Hematopoietic multipotent progenitor cell treated with erythropoietin and hydrocortisone succinate and interleukin-3 and kit ligand, for 17 days (in vitro differentiated cells): ENCODE measurements around the gene C1orf116.

Experiments used
- DNase-seq: peaks from one replicate; pipeline ENCODE4 v3.0.0-alpha.2; 2015; ENCODE audit warnings: low spot score

The C1orf116 gene

DNA sequence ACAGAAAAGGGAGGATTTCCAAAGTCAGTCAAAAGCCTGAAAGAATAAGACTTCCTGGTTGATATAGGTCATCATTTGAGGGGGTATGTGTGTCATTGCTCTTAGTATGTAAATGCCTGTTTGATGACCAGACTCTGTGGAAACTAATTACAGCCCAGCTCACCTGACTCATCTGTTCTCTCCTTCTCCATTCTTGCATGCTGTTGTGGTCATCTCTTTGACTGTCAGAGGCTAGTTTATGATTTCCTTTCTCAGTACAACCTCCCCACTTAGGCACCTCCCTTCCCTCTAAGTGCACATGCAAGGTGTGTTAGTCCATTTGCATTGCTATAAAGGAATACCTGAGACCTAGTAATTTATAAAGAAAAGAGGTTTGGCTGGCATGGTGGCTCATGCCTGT is 2.4 kb upstream of the C1orf116 start:
- no peak for DNase-seq

DNA sequence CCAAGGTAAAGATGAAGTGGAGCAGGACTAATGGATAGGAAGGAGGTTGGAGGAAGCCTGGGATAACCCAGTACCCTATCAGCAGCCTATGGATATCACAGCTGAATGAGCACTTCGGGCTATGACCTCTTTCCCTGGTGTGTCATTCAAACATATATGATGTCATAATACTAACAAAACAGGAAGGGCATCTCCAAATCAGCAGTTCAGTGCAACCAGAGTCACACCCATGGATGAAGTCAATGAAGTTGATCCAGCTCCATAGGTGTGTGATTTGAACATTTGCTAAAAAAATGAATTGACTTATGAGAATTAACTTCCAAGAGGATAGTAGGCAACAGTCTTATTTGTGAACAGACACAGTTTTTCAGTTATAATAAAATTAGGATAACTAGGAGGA is 1.7 kb upstream of the C1orf116 start:
- DNase-seq, result peak; percentile 18

DNA sequence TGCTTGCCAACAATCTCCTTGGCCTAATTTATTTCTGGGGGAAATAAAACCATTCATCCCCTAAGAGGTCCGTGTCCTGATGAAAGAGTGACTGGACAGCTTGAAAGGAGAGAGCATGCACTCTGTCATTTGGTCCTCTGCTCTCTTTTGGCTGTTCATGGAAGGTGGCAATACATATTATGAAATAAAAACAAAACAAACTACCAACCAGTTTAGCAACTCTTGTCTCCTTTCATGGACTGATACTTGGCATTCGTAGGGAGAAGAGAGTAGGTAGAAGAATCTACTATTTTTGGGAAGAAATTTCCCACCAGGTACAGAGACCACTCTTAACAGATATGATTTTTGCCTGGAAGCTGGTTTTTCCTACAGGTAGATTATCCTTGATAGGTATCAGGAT is 746 bp upstream of the C1orf116 start:
- DNase-seq, result no peak

DNA sequence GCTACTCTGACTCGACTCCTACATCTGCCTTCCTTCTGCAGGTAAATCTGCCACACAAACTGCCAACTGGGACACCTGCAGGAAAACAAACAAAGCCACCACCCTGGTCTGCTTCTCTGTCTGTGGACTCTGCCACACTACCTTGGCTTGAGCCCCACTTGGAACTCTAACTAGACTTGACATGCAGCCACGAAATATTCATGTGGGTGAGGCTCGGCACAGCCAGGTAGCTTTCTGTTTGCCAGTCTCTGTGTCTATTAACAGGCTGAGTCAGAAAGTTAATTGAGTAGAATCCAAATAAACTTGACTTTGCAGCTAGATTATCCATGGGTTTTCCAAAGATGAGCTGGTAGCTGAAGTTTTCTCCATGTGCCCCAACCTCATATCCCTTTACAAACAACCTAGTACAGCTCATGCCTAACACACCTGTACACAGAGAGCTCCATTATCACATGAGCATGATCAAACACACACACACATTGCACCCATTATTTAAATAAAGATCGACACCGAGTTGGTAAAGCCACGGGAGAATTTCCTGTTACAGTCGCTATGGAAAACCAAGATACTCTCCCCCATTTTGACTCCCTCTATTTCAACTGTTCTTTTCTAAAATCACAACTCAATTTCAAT is 808 bp downstream of the C1orf116 start:
- no peak for DNase-seq

DNA sequence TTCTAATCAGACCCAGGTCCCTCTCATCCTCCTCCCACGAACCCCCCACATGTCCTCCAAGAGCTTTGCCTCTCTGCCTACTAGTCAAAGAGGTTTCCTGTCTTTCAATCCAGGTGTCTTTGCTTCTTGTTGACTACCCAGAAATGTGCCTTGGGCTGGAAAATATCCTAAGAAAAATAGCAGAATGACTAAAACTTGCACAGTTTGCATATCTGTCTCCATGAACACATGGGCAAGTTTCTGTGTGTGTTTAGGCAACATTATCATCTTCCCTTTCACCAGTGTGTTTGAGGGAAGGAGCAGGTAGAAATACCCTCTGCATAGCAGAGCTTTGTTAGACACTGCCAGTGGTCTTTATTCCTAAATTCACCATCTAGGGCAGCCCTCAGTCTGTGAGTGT is 1.5 kb downstream of the C1orf116 start:
- no peak for DNase-seq

DNA sequence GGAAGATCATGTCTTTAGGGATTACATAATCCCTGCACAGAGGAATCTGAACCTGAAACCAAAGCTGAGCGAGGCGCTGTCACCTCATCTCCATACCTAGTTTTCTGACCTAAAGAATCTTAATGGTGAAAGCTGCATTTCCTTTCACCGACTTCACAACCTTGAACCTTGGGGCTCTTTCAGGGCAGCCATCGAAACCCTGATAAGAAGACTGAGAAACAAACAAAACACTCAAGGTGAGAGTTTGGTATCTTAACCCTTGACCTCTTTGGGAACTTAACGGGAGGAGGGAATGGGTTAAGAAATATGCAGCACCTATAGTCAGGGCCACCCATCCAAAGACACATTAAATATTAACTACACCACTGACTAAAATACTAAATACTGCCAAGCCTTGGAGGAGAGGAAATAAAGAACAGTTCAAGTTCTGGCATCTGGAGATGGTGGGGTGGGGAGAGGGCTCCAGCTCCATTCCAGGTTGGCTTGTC is 2.0 kb downstream of the C1orf116 start:
- DNase-seq, result no peak

DNA sequence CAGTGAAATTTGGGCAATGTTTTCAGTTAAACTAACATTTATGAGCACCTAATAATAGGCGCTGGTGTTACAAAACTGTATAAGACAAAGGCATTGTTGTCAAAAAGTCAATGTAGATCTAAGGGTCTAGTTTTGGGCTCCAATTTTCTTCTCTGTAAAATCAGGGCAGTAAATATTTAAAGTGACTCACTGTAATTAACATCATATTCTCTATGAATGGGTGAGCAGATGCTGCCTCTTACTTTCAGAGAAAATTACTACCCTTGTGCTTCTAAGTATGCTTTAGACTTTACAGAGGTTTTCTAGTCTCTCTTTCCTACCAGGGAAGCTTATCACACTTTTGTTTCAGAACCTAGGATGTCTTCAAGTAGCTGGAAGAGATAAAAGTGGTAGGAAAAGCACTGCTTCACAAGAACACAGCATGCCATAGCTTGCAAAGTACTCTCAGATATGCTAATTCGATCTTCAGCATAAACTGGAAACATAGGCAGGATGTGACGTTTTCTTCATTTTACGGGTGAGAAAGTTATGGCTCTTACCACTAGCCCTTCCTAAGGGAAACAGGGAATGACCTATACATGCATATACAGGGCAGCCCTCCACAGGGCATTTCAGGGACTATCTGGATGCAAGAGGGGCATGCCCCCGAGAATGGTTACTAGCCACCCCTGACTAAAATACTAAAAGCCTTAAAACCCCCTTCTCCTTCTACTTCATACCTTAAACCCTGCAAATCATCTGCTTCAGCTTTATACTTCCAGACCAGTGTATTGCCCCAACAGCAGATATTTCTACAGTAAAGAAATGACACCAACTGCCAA is 2.6 kb downstream of the C1orf116 start:
- DNase-seq, result no peak

DNA sequence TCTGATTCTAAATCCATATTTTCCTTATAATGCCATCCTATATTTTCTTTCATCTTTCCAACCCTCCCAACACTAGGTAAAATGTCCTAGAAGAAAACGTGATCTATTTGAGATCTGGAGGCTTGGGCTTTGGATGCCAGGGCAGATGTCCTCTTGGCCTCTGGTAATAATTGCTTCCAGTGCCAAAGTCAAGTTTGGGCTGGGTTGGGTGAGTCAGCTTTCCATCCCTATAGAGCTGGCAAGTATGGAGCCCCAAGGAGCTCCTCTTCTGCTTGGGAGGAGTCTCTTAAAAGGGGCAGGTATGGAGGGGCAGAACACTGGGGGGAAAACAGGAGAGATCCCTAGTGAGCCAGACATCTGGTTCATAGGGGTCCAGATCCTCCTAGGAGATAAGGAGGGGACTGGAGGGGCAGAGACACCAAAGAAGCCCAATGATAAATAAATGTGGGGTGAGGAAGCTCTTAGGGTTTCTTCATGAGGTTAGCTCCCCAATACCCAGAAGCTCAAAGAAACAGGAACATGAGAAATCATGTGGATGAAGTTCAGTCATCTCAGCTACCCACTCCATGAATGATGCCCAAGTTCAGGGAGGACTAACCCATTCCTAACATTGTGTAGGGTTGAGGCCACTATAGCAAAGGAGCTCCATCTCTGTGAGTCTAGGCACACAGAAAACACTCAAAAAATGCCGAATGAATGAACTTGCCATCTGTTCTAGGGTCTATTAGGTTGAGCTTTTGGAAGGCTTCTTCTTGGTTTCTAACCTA is 3.5 kb downstream of the C1orf116 start:
- DNase-seq, result peak; percentile 29

DNA sequence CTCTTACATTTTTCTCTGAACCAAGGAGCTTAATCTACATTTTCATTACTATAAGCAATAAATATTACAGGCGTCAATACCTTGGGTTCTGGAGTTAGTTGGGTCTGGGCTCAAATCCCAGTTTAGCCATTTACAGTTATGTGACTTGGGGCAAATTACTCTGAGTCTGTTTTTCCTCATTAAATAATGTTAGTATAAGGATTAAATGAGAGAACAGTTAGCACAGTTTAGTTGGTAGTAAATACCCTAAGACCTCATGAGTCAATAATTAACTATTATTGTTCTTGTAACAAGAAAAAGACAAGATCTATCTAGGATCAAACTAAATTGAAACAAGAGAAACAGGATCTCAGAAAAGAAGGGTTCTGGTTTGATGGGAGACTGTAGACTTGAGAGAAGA is 4.6 kb downstream of the C1orf116 start:
- DNase-seq, result no peak

DNA sequence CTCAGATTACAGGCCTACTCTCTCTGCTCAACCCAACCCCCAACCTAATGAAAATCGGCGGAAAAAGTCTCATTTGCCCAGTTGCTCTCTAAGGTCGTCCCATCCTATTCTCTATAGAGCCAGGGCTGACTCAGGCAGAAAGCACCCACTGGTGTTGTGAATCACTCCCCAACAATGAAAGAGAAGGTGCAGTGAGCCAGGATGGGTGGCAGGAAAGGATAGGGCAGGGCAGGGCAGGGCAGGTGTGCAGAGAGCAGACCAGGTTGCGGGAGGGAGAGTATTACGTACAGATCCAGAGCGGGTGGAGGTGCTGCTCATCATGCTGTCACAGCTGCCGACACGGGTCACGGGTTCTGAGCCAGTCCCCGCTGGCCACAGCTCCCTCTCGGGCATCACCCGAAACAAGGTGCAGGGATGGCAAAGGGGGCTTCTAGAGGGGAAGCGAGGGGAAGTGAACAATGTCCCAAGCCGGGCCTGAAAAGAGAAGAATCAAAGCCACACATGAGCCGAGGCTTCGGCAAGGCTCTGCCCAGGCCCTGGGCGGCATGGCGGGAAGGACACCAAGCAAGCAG is 5.3 kb downstream of the C1orf116 start:
- no peak for DNase-seq

DNA sequence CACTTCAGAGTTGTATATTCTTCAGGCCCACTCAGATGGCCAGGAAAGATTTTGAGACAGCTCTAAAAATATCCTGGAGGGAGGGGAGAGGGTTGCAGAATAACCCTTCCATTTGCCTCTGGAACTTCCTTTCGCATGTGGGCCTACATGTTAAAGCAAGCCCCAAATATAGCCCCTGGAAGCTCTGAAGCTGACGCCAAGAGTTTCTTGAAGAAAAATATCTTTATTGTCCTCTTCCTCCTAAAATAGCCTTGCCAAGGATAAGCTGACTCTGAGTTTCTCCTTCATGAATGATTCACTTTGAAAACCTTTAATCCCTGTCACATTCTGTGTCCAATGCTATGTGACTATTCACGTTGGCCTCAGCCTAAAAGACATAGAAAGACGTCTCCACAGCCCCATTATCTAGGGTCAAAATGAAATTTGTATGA is 6.4 kb downstream of the C1orf116 start:
- no peak for DNase-seq

DNA sequence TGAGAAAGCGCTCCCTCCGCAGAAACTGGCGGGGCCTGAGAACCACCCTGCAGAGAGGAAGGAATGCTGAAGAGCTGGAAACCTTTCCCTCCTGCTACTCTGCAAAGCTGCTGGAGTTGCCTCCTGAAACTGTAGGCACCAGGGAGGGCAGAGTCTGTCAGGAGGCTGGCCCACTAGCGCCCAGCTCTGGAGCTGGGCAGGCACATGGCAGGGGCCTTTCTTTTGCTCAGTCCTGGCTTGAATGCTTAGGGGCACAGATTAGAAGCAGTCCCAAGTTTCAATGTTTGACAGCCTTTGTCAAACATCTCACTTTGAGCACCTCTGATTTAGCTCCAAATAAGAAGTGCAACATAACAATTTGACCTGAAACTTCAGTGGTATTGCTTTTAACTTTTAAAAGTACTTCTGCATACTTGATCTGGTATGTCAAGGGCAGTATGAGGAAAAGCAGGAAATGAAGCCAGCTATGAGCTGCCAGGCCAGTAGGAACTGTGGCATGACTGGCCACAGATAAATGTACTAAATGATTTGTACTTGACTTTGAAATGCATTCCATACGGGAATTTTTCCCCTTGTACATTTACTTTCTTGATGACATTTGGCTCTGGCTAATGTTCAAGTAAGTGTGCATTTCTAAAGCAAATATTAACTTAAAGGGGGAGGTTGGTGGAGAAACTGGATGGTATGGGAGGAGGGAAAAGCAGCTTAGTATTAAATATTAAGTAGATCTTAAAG is 7.2 kb downstream of the C1orf116 start:
- DNase-seq, result peak; percentile 76

DNA sequence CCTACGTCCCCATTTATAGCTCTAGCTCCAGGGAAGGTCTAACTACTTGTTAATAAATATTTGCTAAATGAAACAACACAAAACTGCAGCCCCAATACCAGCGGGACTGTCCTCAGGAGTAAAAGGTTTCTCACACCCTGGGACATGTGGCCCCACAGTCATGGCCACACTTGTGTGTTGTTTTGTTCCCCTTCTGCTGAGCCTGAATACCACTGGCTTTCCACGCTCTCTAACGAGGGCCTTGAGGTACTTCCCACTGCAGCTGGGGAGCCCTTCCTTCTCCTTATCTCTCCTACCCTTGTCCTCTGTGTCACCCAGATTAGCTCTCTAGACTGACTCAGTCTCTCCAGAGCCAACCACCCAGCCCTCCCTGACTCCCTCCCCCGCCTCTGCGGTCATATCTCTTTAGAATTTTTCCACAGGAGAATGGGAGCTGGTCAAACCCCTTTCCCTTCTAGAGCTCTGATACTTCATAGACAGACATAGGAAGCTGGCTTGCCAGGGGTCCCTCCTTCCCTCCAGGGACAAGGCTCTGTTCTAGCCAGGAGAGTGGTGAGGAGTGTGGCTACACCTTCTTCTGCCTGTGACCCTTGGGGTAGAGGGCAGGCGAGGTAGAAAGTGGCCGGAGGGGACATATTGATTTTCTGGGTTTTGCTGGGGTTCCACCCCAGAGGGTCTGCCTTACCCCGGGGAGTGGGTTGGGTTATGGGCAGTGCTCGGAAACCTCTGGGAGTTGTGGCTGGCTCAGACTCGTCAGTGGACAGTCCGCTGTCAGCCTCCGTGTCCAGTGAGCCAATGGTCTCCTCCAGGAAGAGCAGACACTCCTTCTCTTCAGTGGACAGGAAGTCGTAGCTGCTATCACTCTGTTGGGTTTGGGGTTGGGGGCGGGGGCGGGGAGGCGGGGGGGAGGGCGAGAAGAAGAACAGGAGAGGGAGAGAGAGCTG is 8.1 kb downstream of the C1orf116 start:
- DNase-seq, result peak; percentile 96

DNA sequence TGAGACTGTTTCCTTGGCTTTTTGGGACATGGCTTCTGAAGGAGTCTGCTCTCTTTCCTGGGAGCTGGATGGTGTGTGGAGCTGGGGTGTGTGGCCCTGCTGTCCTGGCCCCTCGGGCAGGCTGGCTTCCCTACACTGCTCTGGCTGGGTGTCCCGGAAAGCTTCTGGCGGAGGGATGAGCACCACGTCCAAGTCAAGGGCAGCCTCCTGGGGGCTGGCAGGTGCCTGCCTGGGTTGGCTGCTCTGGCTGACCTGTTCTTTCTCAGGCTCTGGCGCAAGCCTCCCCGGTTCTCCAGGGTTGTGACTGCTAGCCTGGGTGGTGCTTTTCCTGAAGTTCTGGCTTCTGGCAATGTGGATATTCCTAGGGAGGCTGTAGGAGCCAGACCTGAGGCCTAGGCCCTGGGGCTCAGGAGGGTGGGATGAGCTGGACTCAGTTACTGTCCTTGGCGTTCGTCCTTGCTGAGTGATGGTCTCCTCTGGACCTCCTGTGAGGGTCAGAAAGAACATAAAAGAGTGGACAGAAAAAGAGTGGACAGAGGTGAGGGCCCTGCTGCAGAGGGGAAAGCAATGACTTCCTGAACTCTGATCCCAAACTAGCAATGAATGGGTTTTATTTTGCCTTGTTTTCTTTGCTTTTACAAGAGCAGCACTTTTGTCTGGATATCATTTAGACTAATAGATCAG is 9.4 kb downstream of the C1orf116 start:
- DNase-seq, result no peak

DNA sequence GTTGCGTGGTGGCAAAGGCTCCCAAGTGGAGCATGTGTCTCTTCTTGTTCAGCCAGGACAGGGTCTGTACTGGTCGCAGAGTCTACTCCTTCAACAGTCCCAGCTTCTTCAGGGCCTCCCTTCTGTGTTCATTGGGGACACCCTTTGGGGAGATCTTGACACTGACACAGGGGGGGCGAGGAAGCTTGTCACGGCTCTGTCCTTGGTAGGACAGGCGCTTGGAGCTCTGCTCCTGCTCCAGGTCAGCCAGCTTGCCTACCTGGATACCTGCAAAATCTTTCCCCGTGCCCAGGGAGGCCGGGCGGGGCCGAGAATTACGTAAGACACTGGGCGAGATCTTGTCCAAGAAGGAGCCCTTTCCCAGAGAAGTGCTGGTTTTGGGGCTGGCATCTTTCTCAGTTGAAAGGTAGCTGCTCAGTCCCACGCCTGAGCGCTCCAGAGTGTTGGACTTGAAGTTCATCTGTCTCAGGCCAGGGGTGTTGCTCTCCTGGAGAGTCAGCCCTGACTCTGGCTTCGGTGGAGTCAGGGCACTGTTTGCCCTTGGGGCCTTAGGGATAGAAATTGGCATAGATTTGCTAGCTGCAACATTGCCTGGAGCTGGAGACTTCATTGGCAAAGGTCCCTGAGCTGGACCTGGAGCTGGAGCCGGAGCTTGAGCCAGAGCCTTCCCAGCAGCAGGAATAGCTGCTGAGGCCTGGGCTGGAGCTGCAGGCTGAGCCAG is 10.5 kb downstream of the C1orf116 start:
- DNase-seq, result peak; percentile 46

DNA sequence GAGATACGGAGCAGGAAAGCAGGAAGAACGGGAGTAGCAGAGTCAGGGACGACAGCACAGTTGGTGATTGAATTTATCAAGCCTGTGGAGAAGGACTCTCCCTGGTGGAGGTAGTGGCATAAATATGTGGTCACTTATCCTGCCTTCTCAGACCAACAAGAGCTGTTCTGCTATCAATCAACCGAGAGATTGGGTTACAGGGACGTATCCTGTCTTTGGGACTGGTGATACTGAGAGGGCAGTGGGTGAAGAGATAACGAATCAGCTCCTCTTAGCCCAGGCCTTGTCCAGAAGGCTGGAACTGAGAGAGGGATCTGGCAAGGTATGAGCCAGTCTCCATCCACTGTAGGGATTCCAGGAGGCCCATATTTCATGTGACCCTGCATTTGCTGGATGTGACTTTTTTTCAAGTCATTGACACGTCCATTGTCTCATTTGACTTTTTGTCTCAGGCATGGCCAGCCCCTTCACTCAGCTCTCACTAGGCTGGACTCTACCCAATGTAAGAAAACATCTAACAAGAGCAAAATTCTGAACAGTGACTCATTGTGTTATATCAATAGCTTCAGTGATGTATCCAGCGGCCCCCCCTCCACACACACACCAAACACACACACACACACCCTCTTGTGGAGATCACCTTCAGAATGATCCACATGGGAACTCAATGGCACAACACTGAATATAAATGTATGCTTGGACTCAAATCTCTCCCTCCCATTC is 11.3 kb downstream of the C1orf116 start:
- DNase-seq, result peak; percentile 80

DNA sequence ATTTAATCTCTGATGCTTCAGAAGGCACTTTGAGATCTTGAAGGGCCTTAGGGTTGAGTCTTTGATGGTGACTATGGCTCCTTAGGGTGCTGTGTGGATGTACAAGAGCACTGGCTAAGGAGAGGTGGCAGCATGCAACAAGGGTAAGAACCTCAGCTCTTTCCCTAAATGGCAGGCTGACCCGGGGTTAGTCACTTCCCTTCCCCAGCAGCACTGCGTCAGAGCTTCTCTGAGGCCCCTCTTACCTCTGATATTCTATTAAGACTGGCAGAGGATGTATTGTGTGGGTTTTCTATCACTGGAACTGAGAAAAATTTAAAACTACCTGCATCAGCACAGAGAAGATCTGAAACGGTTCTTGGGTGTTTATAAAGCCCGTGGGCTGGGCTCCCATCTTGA is 11.8 kb downstream of the C1orf116 start:
- no peak for DNase-seq

DNA sequence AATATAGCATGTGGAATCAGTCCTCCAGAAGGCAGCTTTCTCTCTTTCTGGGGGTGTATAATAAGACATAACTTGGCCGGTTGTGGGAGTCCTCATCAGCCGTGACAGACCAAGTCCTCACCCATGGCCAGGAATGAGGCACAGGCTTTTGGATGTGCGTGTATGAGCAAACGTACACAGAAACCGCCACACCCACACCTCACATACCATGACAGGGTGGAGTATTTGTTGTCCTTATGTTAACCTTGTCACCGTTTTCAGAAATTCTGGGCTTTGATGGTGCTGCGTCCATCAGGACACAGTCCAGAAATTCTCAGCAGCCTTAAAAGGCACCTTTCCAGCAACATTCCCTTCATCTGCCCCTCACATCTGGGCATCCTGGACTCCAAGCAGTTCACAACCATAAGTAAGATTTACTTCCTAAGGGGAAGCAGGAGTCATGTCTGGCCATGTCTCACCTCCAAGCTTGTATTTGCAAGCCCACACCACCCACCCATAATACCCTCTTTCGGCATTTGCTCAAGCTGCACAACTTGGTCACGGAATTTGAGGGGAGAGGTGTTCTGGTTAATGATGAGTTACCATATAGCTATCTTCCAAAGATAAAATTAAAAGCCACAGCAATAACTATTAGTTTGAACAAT is 12.4 kb downstream of the C1orf116 start:
- peak; percentile 63 for DNase-seq
